GM12892 (cell line): ENCODE measurements around the gene EXOC6B.

ENCODE experiments used
- DNase-seq: peaks from one replicate; pipeline ENCODE4 v3.0.0; 2011; ENCODE audit not compliant: insufficient read length
- FAIRE-seq: peaks from 2 replicates; lab custom pipeline; 2011; peaks lifted over from hg19 to GRCh38; lab: Jason Lieb, UNC
- POLR2A ChIP-seq: IDR thresholded peaks from 2 replicates; pipeline ENCODE4 v1.6.1; 2011; ENCODE audit warnings: low read depth, low read length, control low read depth
- POLR2AphosphoS5 ChIP-seq: IDR thresholded peaks from 2 replicates; pipeline ENCODE4 v1.6.1; 2011; ENCODE audit warnings: low read depth, low read length, control low read depth
- TAF1 ChIP-seq: IDR thresholded peaks from 2 replicates; pipeline ENCODE4 v1.6.1; 2011; ENCODE audit warnings: low read depth, mild to moderate bottlenecking, control low read depth, low read length, borderline replicate concordance

EXOC6B gene

DNA sequence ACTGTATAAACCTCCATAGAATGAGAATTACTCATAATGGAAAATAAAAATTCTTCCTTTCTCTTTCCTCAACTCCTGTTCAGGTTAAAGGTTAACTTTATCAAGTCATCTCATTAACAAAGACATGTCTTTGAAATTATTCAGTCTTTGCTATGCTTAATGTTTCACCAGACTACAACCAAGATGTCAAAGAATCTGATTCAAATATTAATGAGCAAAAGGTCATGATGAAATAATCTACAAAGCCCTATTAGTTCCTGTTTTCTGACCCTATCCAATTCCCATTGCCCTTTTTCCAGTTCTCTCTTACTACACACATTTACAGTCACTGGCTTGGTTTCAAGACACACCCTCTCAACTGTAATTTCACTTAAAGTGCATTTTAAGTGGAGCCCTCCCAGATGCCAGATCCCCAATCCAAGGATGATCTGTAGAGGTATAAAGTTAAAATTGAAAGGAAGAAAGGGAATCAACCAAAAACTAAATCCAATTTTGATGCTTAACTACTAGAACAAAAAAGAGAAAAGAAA lies 431.2 kb downstream of the EXOC6B start:
- no peak for TF ChIP-seq TAF1
- no peak for TF ChIP-seq POLR2AphosphoS5
- TF ChIP-seq POLR2A = no peak
- FAIRE-seq (no peak), DNase-seq (no peak)

DNA sequence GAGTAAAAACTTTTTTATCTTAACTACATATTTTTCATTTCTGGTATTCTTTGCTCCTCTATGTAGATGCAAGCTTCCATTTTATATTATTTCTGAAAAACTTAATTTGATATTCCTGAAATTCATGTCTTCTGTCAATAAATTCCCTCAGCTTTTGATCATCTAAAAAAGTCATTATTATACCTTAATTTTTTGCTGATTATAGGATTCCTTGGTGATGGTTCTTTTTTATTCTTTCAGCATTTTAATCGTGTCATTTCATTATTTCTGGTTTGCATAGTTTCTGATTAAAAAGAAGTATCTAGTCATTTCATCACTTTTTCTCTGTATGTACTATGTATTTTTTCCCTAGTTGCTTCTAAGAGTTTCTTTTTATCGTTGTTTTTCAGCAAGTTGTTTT lies 436.4 kb downstream of the EXOC6B start:
- FAIRE-seq (no peak), DNase-seq (no peak)
- TF ChIP-seq TAF1 = no peak
- TF ChIP-seq POLR2A = no peak
- no peak for TF ChIP-seq POLR2AphosphoS5

DNA sequence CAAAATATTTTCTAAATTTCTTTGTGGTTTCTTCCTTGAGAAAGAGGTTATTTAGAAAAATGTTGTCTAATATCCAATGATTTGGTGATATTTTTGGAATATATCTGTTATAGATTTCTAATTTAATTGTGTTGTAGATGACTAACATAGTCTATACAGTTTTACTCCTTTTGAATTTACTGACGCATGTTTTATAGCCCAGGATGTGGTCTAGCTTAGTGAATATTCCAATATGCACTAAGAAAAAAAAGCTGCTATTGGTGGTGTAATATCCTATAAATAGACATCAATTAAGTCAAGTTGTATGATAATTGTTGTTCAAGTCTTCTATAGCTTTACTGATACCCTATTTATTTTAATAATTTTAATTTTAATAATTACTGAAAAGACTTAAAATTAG lies 437.6 kb downstream of the EXOC6B start:
- TF ChIP-seq TAF1 (no peak), POLR2A (no peak), POLR2AphosphoS5 (no peak)
- FAIRE-seq (no peak), DNase-seq (no peak)

DNA sequence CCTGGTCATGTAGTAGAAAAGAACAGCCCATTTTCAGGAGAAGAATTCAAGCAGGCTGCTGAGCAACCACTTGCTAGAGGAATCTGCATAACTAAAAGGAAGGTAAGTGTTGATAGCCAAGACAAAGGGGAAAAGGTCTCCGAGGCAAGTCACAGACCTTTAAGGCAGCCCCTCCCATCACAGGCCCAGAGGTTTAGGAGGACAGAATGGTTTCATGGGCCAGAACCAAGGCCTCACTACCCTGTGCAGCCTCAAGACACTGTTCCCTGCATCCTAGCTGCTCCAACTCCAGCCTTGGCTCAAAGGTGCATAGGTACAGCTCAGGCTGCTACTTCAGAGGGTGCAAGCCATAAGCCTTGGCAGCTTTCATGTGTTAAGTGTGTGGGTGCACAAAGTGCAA lies 439.5 kb downstream of the EXOC6B start:
- TF ChIP-seq POLR2A (no peak), POLR2AphosphoS5 (no peak), TAF1 (no peak)
- DNase-seq (no peak), FAIRE-seq (no peak)

DNA sequence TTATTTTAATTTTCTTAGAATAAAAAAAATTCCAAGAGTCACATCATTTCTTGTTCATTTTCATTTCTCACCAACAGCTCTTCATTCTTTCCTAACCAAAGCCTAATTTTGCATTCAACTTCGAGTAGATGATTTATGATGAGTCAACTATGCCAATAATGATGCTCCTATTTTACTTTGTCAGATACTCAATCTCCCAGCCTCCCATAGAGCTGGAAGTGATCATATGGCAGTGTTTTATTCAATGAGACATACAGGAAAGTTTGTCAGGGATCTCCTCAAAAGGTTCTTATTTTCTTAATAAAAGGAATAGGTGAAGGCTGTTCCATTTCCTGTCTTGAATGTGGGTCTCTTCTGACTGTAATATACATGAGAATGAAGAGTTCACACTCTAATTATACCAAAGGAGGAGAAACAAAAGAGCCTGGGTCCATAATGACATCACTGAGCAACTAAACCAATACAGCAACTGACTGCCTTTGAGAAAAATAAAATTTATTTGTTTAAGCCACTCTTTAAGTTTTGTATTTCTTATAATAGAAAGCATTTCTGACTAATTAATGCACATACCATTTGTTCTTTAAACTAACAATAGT lies 447.0 kb downstream of the EXOC6B start:
- DNase-seq (no peak), FAIRE-seq (no peak)
- TF ChIP-seq POLR2A (no peak), POLR2AphosphoS5 (no peak), TAF1 (no peak)

DNA sequence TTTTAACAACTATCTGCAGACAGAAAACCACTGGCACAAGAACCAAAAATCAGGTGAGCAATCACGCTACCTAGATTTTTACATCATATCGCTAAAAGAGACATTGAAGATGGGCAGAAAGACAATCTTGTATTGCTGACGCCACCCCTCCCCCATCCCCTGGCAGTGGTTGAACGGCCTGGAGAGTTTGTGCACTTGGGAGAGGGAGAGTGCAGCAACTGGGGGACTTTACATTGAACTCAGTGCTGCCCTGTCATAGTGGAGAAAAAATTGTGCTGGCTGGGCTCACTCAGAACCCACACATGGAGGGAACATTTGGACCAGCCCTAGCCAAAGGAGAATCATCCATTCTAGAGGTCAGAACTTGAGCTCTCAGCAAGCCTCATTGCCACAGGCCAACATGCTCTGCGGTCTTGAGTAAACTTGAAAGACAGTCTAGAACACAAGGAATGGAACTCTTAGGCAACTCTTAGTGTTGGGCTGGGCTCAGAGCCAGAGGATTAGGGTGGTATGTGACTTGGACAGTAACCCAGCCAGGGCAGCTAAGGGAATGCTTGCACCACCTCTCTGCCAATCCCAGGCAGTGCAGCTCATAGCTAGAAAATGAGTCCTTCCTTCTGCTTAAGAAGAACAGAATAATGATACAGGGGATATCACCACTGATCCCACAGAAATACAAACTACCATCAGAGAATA lies 458.2 kb downstream of the EXOC6B start:
- DNase-seq (no peak), FAIRE-seq (no peak)
- TF ChIP-seq TAF1 = no peak
- TF ChIP-seq POLR2A = no peak
- no peak for TF ChIP-seq POLR2AphosphoS5

DNA sequence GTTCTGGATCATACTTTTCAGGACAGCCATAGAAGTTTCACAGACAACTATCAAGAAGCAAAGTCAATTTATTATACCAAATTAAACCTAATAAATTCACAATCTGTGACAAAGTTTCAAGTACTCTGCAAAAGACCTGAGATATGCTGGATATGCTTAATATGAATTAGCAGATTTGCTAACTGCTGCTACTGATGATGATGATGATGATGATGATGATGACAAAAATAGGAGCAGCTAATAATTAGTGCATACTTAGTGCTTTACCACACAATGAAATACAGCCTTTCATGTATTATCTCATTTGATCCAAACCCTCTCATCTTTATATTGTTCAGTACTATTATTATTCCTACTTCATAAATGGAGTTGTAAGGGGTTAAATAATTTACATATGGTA lies 462.4 kb downstream of the EXOC6B start:
- TF ChIP-seq TAF1 = no peak
- no peak for TF ChIP-seq POLR2A
- TF ChIP-seq POLR2AphosphoS5 = no peak
- no peak for DNase-seq
- FAIRE-seq = no peak

DNA sequence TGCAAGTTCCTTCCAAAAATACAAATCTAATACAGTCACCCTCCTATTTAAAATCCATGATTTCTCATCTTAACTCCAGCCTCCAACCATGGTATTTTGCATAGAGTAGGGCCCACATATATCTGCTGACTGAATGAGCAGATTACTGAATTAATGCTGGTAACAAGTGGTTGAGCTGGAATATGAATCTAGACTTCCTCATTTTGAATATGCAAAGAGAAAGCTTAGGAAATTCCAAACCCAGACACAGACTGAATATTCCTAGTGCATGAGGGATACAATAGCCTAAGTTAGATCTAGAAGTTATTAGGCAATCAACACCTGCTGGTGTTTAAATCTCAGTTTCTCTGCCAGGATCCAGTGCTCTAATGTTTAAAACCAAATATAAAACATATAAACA lies 463.1 kb downstream of the EXOC6B start:
- TF ChIP-seq POLR2A = no peak
- TF ChIP-seq POLR2AphosphoS5 = no peak
- no peak for TF ChIP-seq TAF1
- no peak for FAIRE-seq
- DNase-seq = no peak

DNA sequence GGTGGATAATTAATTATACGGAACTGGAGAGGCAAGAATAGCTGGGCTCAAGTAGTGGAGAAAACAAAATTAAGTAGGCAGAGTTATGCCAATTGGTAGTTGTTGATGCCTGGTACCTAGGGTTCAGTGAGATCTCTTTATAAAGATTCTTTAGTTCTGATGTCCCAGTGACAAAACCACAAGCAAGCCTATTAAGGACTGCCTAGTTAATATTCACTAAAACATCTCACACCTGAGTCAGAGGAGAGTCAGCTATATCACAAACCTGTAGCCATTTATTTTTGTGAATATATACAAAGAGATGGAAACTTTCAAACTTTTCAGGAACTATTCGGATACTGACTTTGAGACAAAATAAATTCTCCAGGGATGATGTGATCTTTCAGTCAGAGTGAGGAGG lies 464.3 kb downstream of the EXOC6B start:
- TF ChIP-seq POLR2AphosphoS5 = no peak
- no peak for TF ChIP-seq TAF1
- no peak for TF ChIP-seq POLR2A
- DNase-seq (no peak), FAIRE-seq (no peak)

DNA sequence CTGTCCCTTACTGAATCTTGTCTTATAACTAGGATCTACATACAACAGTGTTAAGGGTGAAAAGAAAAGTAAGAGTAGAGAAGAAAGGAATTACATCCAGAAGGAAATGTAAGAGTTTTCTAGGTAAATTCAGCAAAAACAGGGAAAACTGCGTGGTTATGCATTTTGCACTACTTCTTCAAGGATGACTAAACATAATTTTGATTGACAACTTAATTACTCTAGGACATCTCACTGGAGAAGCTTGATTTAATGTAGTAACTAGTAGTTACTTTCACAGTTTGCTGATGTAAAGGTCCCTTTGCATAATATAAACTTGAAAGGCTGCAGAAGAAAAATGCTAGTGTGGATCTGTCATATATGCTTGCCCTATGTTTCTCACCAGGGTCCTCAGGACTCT lies 464.8 kb downstream of the EXOC6B start:
- no peak for FAIRE-seq
- no peak for DNase-seq
- TF ChIP-seq TAF1 (no peak), POLR2AphosphoS5 (no peak), POLR2A (no peak)

DNA sequence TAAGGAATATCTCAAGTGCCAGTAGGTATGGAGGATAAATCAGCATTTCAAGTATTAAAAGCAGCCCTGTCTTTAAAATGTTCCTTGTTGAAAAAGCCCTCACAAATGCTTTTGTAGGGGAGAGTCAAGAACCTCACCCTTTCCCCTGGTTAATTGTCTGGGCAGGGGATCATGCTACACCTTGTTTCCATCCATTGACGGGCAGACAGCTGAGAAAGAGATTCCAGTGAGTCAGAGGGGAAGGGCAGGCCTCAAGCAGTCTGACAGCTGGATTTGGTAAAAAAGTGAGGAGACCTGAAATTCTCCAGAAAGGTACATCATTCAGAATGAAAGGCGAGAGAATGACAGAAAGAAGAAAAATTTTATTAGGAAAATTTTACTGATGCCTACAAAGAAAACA lies 475.0 kb downstream of the EXOC6B start:
- no peak for FAIRE-seq
- no peak for TF ChIP-seq POLR2A
- TF ChIP-seq POLR2AphosphoS5 = no peak
- no peak for TF ChIP-seq TAF1

DNA sequence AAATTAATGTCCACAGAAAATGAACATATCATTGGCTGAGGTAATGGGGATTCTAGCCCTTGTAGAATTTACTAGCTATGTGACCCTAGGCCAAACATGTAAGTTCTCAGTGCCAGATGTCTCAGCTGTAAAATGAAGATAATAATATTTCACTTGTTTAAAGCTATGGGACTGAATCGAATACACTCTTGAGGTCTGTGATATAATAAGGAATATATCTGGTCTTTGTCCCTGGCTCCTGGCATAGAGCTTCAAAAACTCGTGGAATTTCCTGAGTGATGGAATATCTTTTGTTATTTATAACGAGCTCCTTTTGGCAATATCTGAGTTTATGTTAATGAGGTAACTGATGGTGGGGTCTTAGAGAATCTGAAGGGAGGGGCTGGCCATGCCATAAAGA lies 476.8 kb downstream of the EXOC6B start:
- DNase-seq (no peak), FAIRE-seq (no peak)
- TF ChIP-seq POLR2A (no peak), POLR2AphosphoS5 (no peak), TAF1 (no peak)

More for the DNA sequence above, 475.0 kb downstream of the EXOC6B start:
- no peak for DNase-seq
